ENCODE results near the gene IRAK2. TPM values are rescaled to one million over a fixed set of nuclear protein-coding genes. Genes with fewer than 3 reads are reported as not detected.

The IRAK2 gene
- total RNA-seq, 1 donor from 2014 or later: 22.0 TPM

DNA sequence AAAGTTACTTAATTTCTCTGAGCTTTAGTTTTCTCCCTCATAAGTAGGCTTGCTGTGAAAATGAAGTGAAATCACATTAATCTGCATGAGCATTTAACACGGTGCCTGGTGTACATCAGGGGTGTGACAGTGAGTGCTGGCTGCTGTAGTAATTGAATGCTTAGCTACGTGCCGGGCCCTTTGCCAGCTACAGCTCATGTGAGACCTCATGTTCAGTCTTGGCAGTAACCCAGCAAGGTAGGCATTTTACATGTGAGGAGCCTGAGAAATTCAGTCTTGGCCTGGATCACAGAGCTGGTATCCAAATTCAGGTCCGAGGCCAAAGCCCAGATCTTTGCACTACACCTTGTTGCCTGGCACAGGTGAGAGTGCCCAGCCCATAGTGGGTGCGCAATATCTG is 118.9 kb downstream of the IRAK2 start:
- TF ChIP-seq, protein P1, sequence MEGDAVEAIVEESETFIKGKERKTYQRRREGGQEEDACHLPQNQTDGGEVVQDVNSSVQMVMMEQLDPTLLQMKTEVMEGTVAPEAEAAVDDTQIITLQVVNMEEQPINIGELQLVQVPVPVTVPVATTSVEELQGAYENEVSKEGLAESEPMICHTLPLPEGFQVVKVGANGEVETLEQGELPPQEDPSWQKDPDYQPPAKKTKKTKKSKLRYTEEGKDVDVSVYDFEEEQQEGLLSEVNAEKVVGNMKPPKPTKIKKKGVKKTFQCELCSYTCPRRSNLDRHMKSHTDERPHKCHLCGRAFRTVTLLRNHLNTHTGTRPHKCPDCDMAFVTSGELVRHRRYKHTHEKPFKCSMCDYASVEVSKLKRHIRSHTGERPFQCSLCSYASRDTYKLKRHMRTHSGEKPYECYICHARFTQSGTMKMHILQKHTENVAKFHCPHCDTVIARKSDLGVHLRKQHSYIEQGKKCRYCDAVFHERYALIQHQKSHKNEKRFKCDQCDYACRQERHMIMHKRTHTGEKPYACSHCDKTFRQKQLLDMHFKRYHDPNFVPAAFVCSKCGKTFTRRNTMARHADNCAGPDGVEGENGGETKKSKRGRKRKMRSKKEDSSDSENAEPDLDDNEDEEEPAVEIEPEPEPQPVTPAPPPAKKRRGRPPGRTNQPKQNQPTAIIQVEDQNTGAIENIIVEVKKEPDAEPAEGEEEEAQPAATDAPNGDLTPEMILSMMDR (conservative IDR thresholded peaks at IDR 0.05; ENCODE audit: low read depth, low read length): no peak
- H3K4me3 ChIP-seq (ENCODE audit: low read depth, low read length): no peak overlapping the region
- DNase-seq (ENCODE audit: low read depth): no peak

DNA sequence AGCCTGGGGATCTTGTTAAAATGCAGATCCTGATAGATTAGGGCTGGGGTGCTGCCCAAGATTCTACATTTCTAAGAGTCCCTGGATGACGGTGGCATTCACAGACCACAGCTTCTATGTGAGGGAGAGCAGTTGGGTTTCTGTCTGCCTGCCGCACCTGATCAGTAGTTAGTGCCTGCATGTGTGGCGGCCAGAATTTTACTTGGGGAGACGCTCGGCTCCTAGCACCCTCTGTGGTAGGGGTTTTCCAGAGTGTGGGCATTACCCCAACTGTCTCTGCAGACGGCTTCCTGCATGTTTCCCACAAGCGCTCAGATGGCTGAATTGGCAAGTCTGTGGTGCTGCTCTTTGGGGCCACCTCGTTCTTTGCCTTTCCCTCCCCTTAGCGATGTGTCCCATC is 119.8 kb downstream of the IRAK2 start:
- H3K4me3 ChIP-seq (ENCODE audit: low read depth, low read length): no peak overlapping the region
- no peak for DNase-seq (ENCODE audit: low read depth)
- TF ChIP-seq, protein P1 (conservative IDR thresholded peaks at IDR 0.05; ENCODE audit: low read depth, low read length): no peak

- no peak for DNase-seq (ENCODE audit: low read depth)
- TF ChIP-seq, protein P1 (conservative IDR thresholded peaks at IDR 0.05; ENCODE audit: low read depth, low read length): no peak
- no peak overlapping the region for H3K4me3 ChIP-seq (ENCODE audit: low read depth, low read length)
Observed at GRCh38 chr3:10285272-10286132, 120.8 kb downstream of the IRAK2 start.

GRCh38 chr3:10286133-10286524 is 121.4 kb downstream of the IRAK2 start:
- no peak for DNase-seq (ENCODE audit: low read depth)
- TF ChIP-seq, protein P1 (conservative IDR thresholded peaks at IDR 0.05; ENCODE audit: low read depth, low read length): no peak
- no peak overlapping the region for H3K4me3 ChIP-seq (ENCODE audit: low read depth, low read length)

DNA sequence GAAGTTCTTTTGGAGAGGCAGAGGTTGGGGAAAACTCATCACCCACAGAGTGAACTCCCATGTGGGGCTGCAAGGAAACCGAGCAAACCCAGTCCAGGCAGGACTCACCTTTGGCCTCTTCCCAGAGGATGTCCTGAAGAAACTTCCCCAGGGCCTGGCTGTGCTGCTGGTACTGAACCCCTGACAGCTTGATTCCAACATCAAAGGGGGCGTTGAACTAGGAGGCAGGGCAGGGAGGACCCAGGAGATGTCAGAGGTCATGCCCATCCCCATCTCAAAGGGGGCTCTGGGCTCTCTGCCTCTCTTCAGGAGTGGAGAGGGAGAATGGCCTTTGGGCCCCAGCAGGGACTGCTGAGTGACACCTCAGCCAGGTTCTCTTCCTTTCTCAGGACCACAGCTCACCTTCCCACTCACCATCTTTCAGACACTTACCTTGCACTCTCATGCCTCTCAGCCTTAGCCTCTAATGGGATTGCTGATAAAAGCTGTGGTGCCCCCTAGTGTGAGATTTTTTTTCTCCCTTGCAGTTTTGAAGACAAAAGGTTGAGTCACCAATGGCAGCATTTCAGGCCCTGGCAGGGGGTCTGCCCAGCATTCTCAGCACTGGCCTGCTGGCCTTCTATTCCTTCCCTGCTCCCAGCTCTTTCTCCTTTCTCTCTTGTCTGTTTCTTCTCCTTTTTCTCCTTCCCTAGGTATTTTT is 122.0 kb downstream of the IRAK2 start:
- no peak overlapping the region for H3K4me3 ChIP-seq (ENCODE audit: low read depth, low read length)
- TF ChIP-seq, protein P1 (conservative IDR thresholded peaks at IDR 0.05; ENCODE audit: low read depth, low read length): peak; percentile 78
- peak; percentile 64 for DNase-seq (ENCODE audit: low read depth)

- H3K4me3 ChIP-seq (ENCODE audit: low read depth, low read length): no peak overlapping the region
- DNase-seq (ENCODE audit: low read depth): no peak
- TF ChIP-seq, protein P1 (conservative IDR thresholded peaks at IDR 0.05; ENCODE audit: low read depth, low read length): no peak
Observed at GRCh38 chr3:10287936-10288574, 123.3 kb downstream of the IRAK2 start.
